Upper lobe of left lung (tissue), 4 donors: Measurements from ENCODE around the gene LRRC8D.

ENCODE experiments used
- CTCF ChIP-seq, 6 experiments: fragments of 450-650 bp in 4 of 6; fragments of 200-600 bp in 2 of 6; sonication (generic) in 2 of 6; IDR thresholded peaks; one replicate each; pipeline ENCODE4 v1.5.1; 2016 to 2019; ENCODE audit warnings: antibody characterized with exemption in 6 of 6
- EP300 ChIP-seq, 4 donors: sonication (generic); formaldehyde crosslinking; IDR thresholded peaks; one replicate each; pipeline ENCODE4 v1.5.1; 2017; ENCODE audit warnings: antibody characterized with exemption in 4 of 4, control low read depth in 2 of 4
- POLR2A ChIP-seq, 4 donors: fragments of 450-650 bp; IDR thresholded peaks; one replicate each; pipeline ENCODE4 v1.5.1; 2016 to 2017; ENCODE audit warnings: antibody characterized with exemption in 4 of 4, mild to moderate bottlenecking in 2 of 4

GRCh38 chr1:89912073-89912472 lies 91.2 kb downstream of the LRRC8D start:
- TF ChIP-seq EP300 (IDR thresholded peaks at IDR 0.05): no peak
- TF ChIP-seq CTCF (IDR thresholded peaks at IDR 0.05): no peak
- TF ChIP-seq POLR2A (IDR thresholded peaks at IDR 0.05): no peak
